GM19452 (cell line): Measurements from ENCODE around the gene TUBA1B.
"Not testable (repeated sequence)": the region's sequence is repeated elsewhere in the genome, so short reads cannot be mapped to it uniquely, and the experiment has no call there.

Source experiments
- ATAC-seq: cut with Tn5 transposase; IDR thresholded peaks from one replicate; pipeline ENCODE4 v1.9.1; 2021; ENCODE audit not compliant: unreplicated experiment

The TUBA1B gene

GRCh38 chr12:49127971-49128370 is 3.2 kb downstream of the TUBA1B start:
- not testable (repeated sequence) for ATAC-seq

GRCh38 chr12:49126852-49127763 is 4.1 kb downstream of the TUBA1B start:
- no peak for ATAC-seq

- no peak for ATAC-seq
Observed at GRCh38 chr12:49121047-49121696, 10.0 kb downstream of the TUBA1B start.

- peak; percentile 3 for ATAC-seq
Observed at GRCh38 chr12:49111206-49111605, 20.0 kb downstream of the TUBA1B start.

GRCh38 chr12:49110464-49111155 is 20.6 kb downstream of the TUBA1B start, which contains the start of gene LMBR1L:
Gene LMBR1L (minus strand): TSS chr12:49110847. CDS start chr12:49110555, 292 bp downstream.
- ATAC-seq = peak; percentile 99

GRCh38 chr12:49109641-49110463 is 21.3 kb downstream of the TUBA1B start:
- no peak for ATAC-seq

GRCh38 chr12:49108958-49109404 is 22.2 kb downstream of the TUBA1B start:
- ATAC-seq = no peak

GRCh38 chr12:49105504-49106084 is 25.6 kb downstream of the TUBA1B start:
- no peak for ATAC-seq

GRCh38 chr12:49104822-49105221 is 26.4 kb downstream of the TUBA1B start:
- ATAC-seq = no peak

GRCh38 chr12:49100380-49100779 is 30.8 kb downstream of the TUBA1B start:
- ATAC-seq = no peak

GRCh38 chr12:49098703-49099102 is 32.5 kb downstream of the TUBA1B start:
- no peak for ATAC-seq

GRCh38 chr12:49098035-49098451 is 33.2 kb downstream of the TUBA1B start:
- ATAC-seq = no peak

GRCh38 chr12:49097381-49097780 is 33.8 kb downstream of the TUBA1B start:
- no peak for ATAC-seq

GRCh38 chr12:49094975-49095365 is 36.2 kb downstream of the TUBA1B start:
- no peak for ATAC-seq

- ATAC-seq = no peak
Observed at GRCh38 chr12:49094160-49094974, 36.8 kb downstream of the TUBA1B start, which contains the start of gene DHH. Gene DHH (minus strand): TSS chr12:49094801. CDS start chr12:49094512, 289 bp downstream.

- no peak for ATAC-seq
Observed at GRCh38 chr12:49093792-49094159, 37.4 kb downstream of the TUBA1B start.

GRCh38 chr12:49092816-49093406 is 38.3 kb downstream of the TUBA1B start:
- no peak for ATAC-seq

- no peak for ATAC-seq
Observed at GRCh38 chr12:49092086-49092815, 38.9 kb downstream of the TUBA1B start.

- no peak for ATAC-seq
Observed at GRCh38 chr12:49091836-49092085, 39.4 kb downstream of the TUBA1B start.
